Measurements from ENCODE around the gene LYG1.
"Not testable (repeated sequence)": the region's sequence is repeated elsewhere in the genome, so short reads cannot be mapped to it uniquely, and the experiment has no call there.

LYG1 gene

DNA sequence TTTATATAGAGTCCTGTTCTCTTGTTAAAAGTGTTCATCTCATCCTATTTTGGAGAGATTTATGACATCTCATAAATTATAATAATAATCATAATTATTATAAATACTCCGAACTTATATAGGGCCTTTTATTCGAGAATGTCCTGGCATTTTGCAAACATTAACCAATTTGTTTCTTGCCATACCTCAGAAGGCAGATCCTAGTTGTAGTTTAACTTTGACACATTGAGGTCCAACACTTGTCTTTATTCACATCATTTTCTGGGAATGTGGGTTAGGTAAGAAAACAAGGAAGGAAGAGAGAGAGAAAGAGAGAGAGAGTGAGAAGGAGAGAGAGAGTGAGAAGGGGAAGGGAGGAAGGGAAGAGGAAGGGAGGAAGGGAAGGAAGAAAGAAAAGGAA, at the start of gene LYG1:
LYG1 (minus strand) TSS at position 101 of the 400 bp plus-strand sequence. CDS start 5,527 bp downstream, outside the sequence.
- DNase-seq (ENCODE audit: low read depth in 2 of 2): not testable (repeated sequence)

DNA sequence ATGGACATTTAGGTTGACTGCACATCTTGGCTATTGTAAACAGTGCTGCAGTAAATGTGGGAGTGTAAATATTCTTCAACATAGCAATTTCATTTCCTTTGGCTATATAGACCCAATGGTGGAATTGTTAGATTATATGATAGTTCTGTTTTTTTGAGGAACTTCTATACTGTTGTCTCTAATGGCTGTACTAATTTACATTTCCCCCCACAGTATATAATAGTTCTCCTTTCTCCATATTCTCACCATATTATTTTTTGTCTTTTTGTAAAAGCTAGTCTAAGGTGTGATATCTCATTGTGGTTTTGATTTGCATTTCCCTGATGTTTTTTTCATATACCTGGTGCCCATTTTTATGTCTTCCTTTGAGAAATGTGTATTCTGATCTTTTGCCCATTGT, 49.2 kb upstream of the LYG1 start:
- DNase-seq (ENCODE audit: low read depth in 2 of 2): no peak

GRCh38 chr2:99348173-99348572, 47.2 kb upstream of the LYG1 start:
- DNase-seq (ENCODE audit: low read depth in 2 of 2): no peak

- no peak for DNase-seq (ENCODE audit: low read depth in 2 of 2)
Observed at GRCh38 chr2:99346218-99346617, 45.2 kb upstream of the LYG1 start.

- not testable (repeated sequence) for DNase-seq (ENCODE audit: low read depth in 2 of 2)
Observed at GRCh38 chr2:99345446-99345845, 44.4 kb upstream of the LYG1 start.

- DNase-seq (ENCODE audit: low read depth in 2 of 2): no peak
Observed at GRCh38 chr2:99342536-99342935, 41.5 kb upstream of the LYG1 start.

GRCh38 chr2:99340669-99341236, 39.8 kb upstream of the LYG1 start:
- no peak for DNase-seq (ENCODE audit: low read depth in 2 of 2)

GRCh38 chr2:99338029-99338585, 37.1 kb upstream of the LYG1 start:
- no peak for DNase-seq (ENCODE audit: low read depth in 2 of 2)

GRCh38 chr2:99337113-99338028, 36.4 kb upstream of the LYG1 start, which contains the start of gene EIF5B:
Gene EIF5B, plus strand, starts transcription at chr2:99337389. Its CDS starts 166 bp downstream, at chr2:99337555.
- DNase-seq (ENCODE audit: low read depth in 2 of 2): peak; percentile 89

DNA sequence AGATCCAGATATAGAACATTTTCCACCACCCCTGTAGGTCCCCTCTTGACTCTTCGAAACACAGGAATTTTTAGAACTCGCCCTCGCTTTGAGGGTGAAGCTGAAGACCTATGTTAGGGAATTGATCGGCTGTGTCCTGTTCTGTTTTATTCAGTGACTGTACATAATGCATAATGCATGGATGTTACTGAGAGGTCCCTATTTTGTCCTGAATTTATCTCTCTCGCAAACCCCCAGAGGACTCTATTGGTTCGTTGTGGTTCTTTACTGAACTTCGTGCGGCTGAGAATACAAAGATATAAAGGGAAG, 35.8 kb upstream of the LYG1 start:
- no peak for DNase-seq (ENCODE audit: low read depth in 2 of 2)

DNA sequence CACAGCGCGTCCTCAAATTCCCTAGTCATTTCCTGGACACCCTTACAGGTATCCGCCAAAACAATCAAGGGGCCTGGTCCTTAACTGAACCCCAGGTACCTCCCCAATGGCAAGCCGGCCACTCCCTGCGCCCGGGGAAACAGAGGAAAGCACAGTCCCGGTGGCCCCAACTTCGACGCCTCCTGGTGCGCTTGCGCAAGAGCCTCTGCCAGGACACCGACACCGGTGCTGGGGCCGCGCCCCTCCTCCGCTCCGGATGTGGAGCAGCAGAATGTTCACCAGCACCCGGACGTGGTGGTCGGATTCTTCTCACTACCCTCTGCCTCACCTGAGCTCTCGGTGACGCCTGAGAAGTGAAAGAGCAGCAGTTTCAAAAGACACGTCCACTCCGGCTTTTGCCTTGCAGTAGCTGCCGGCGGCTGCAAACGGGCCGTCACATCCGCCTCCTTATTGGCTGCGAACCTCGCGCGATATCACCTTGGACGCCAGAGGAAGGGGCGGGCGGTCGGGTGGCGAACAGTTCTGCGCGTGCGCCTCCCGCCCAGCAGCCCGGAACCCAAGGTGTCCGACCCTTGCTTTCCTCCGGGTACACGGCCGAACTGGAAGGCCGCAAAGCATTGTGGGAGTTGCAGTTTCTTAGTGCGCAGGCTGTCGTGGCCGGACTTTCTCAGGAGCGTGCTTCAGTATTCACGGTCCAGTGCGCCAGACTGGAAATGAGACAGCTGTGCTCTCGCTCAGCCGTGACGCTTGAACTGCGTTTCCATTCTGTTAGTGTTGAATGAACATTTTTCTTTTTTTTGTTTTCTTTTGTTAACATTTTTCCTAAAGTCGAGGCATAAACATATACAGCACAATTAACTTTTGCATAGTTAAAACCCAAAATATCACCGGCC, 35.2 kb upstream of the LYG1 start, which contains the start of gene TXNDC9:
TXNDC9 (minus strand) TSS at position 423 of the 893 bp plus-strand sequence. CDS start 3,123 bp downstream, outside the sequence.
- DNase-seq (ENCODE audit: low read depth in 2 of 2): peak; percentile 96 to 97

GRCh38 chr2:99325384-99325783, 24.4 kb upstream of the LYG1 start:
- DNase-seq (ENCODE audit: low read depth in 2 of 2): no peak

DNA sequence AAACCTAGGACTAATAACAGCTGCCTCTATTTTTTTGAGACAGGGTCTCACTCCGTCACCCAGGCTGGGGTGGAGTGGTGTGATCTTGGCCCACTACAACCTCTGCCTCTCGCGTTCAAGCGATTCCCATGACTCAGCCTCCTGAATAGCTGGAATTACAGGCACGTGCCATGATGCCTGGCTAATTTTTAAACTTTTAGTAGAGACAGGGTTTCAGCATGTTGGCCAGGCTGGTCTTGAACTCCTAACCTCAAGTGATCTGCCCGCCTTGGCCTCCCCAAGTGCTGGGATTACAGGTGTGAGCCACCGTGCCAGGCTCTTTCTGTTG, 16.8 kb upstream of the LYG1 start:
- not testable (repeated sequence) for DNase-seq (ENCODE audit: low read depth in 2 of 2)

GRCh38 chr2:99317161-99317872, 16.3 kb upstream of the LYG1 start:
- no peak for DNase-seq (ENCODE audit: low read depth in 2 of 2)

GRCh38 chr2:99299580-99299979, 1.4 kb downstream of the LYG1 start:
- DNase-seq (ENCODE audit: low read depth in 2 of 2): no peak

- no peak for DNase-seq (ENCODE audit: low read depth in 2 of 2)
Observed at GRCh38 chr2:99297994-99298393, 3.0 kb downstream of the LYG1 start.

DNA sequence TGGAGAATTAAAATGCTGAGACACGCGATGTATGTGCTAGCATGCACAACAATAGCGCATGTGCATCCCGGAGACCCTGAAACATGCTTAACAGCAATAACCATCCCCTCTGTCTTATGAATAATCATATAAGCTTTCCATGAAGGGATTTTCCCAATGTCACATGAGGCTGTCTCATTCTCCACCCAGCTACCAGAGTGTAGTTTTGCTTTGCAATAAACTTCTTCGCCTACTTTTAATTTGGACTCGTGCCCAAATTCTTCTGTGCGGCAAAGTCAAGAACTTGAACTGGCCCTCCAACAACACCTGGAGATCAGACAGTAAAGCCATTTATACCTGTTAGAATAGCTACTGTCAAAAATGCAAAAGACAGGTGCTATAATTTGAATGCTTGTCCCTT, 15.5 kb downstream of the LYG1 start:
- no peak for DNase-seq (ENCODE audit: low read depth in 2 of 2)

DNA sequence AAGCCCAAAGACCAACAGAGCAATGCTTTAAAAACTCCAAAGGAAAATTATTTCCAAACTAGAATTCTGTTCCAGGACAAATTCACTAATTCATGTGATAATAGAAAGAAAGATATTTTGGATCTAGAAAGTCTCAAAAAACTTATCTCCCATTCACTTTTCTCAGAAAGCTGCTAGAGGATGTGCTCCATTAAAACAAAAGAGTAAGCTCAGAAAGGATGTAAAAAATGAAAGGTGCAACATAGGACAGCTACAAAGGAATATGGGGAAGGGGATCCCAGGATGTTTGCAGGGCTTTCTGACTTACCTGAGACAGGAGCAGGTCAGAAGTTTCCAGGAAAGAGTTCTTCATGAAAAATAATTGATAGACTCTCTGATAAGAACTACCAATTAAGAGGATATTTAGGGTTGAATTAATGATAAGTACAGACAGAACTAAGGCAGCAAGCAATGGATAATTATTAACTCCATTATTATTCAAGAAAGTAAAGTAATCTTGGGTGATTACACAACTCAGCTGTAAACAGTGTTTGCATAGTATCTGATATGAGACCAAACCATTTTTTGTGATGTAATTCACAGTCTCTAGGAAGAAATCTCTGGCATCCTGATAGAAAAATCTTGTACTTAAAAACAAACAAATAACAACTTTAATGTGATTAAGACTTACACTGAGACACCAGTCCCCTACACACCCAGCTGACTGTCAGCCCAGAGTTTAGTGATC, 20.9 kb downstream of the LYG1 start:
- no peak for DNase-seq (ENCODE audit: low read depth in 2 of 2)

DNA sequence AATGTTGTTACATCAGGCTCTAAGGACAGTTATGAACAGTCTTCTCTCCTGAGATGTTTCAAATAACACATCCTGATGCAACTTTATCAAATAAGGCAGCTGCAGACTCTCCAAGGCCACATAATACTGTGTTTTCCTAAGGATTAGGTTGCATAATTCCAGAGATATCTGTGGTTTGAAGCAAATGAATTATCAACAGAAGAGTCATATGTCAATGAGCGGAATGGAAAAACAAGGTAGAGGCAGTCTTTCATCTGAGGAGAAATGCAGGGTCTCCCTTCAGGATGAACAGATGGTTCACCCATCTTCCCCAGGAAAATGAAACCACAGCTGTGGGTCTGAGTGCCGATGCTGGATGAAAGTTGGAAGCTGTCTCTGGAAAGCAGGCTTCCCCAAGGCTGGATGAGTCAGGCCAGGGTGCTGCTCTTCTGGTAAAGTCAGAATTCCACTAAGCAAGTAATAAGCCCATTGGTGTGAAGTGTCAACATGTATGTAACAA, 22.2 kb downstream of the LYG1 start:
- DNase-seq (ENCODE audit: low read depth in 2 of 2): no peak

DNA sequence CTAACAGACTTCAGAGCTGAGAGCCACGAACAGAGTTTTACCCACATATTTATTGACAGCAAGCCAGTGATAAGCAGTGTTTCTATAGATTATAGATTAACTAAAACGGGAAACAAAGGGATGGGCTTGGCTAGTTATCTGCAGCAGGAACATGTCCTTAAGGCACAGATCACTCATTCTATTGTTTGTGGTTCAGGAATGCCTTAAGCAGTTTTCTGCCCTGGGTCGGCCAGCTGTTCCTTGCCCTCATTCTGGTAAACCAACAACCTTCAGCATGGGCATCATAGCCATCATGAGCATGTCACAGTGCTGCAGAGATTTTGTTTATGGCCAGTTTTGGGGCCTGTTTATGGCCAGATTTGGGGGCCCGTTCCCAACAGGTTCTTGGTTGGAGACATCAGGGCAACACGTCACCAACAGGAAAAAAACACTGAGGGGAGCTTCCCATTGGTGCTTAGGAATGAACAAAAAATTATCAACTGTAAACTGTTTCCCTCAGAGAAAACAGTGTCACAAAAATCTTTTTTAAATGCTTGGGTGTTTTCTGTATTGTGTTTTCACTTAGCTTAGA, 22.7 kb downstream of the LYG1 start:
- not testable (repeated sequence) for DNase-seq (ENCODE audit: low read depth in 2 of 2)

All from stimulated activated CD8-positive, alpha-beta memory T cell treated with anti-CD3 and anti-CD28 coated beads, Interleukin-15, amount 100 ng/mL, for 4 hours (primary cell).